HFFc6 (cell line): ENCODE data around the gene NLGN2. TPM values are rescaled to one million over a fixed set of nuclear protein-coding genes. Genes with fewer than 3 reads are reported as not detected.

Experiments
- DNase-seq: peaks from one replicate; pipeline ENCODE4 v3.0.0-alpha.2; 2018
- H3K27ac Mint-ChIP-seq: 2 replicates; pipeline ENCODE4 v1.8.0; 2020; ENCODE audit warnings: mild to moderate bottlenecking, mixed read lengths
- H3K27me3 Mint-ChIP-seq: 2 replicates; pipeline ENCODE4 v1.8.0; 2021; ENCODE audit warnings: mild to moderate bottlenecking, moderate library complexity, mixed read lengths; ENCODE audit not compliant: insufficient read depth
- H3K36me3 Mint-ChIP-seq: 2 replicates; pipeline ENCODE4 v1.8.0; 2021; ENCODE audit warnings: low read depth, mixed read lengths
- H3K4me1 Mint-ChIP-seq: 2 replicates; pipeline ENCODE4 v1.8.0; 2020; ENCODE audit warnings: low read depth, mixed read lengths
- H3K4me3 Mint-ChIP-seq: 2 replicates; pipeline ENCODE4 v1.8.0; 2020; ENCODE audit warnings: mild to moderate bottlenecking, moderate library complexity, mixed read lengths
- H3K9me3 Mint-ChIP-seq: 2 replicates; pipeline ENCODE4 v1.8.0; 2020; ENCODE audit warnings: mild to moderate bottlenecking, mixed read lengths
- total RNA-seq, 6 experiments: library from RNA; stranded (reverse); fragmentation: NEBNext Ultra II Directional; extraction: Animal tissue kit (Norgen Biotek cat#: 25700); gene quantifications; 2 replicates in 1 of 6; 3 replicates in 5 of 6; pipeline ENCODE4 v1.2.3, GENCODE V29; 2021
- TF ChIP-seq, protein P1 (sequence below): fragments of 200-600 bp; sonication (generic); IDR thresholded peaks from 2 replicates; pipeline ENCODE4 v1.5.0; 2021; ENCODE audit warnings: antibody characterized with exemption, mild to moderate bottlenecking

The NLGN2 gene
- total RNA-seq, 6 experiments from 2014 or later = 41.3 to 57.3 (median 46.2) TPM

- peak overlapping the region; percentile 68; the same call in 1 of the 2 replicates for H3K27ac Mint-ChIP-seq
- TF ChIP-seq, protein P1, sequence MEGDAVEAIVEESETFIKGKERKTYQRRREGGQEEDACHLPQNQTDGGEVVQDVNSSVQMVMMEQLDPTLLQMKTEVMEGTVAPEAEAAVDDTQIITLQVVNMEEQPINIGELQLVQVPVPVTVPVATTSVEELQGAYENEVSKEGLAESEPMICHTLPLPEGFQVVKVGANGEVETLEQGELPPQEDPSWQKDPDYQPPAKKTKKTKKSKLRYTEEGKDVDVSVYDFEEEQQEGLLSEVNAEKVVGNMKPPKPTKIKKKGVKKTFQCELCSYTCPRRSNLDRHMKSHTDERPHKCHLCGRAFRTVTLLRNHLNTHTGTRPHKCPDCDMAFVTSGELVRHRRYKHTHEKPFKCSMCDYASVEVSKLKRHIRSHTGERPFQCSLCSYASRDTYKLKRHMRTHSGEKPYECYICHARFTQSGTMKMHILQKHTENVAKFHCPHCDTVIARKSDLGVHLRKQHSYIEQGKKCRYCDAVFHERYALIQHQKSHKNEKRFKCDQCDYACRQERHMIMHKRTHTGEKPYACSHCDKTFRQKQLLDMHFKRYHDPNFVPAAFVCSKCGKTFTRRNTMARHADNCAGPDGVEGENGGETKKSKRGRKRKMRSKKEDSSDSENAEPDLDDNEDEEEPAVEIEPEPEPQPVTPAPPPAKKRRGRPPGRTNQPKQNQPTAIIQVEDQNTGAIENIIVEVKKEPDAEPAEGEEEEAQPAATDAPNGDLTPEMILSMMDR = no peak; the same call in 1 of the 2 replicates
- H3K36me3 Mint-ChIP-seq = peaks cover 9% of the 10 kb centered on the region; the same call in 1 of the 2 replicates
- peaks cover 2% of the 10 kb centered on the region; the same call in 1 of the 2 replicates for H3K27me3 Mint-ChIP-seq
- H3K4me3 Mint-ChIP-seq = peak overlapping the region; percentile 95
- no peaks in the 10 kb centered on the region for H3K9me3 Mint-ChIP-seq
- no peak for DNase-seq
- peaks cover 6% of the 10 kb centered on the region for H3K4me1 Mint-ChIP-seq
Measured at GRCh38 chr17:7393613-7394451, 13.8 kb upstream of the NLGN2 start.

- peaks cover 2% of the 10 kb centered on the region; the same call in 1 of the 2 replicates for H3K27me3 Mint-ChIP-seq
- TF ChIP-seq, protein P1 = peak; percentile 57
- peak within 1 kb of the TSS; percentile 85 for H3K27ac Mint-ChIP-seq
- DNase-seq = peak; percentile 85
- no peaks in the 10 kb centered on the region for H3K9me3 Mint-ChIP-seq
- H3K4me1 Mint-ChIP-seq = peaks cover 8% of the 10 kb centered on the region
- H3K4me3 Mint-ChIP-seq = peak within 1 kb of the TSS; percentile 95
- peaks cover 11% of the 10 kb centered on the region; the same call in 1 of the 2 replicates for H3K36me3 Mint-ChIP-seq
Measured at GRCh38 chr17:7394452-7395191, 13.0 kb upstream of the NLGN2 start, which contains the start of gene PLSCR3. Gene PLSCR3 (minus strand): TSS chr17:7394525. CDS start chr17:7394110, 415 bp downstream.

GRCh38 chr17:7396147-7396546, 11.5 kb upstream of the NLGN2 start:
- H3K27ac Mint-ChIP-seq = no peak overlapping the region
- H3K4me1 Mint-ChIP-seq = peaks cover 14% of the 10 kb centered on the region
- peaks cover 2% of the 10 kb centered on the region; the same call in 1 of the 2 replicates for H3K27me3 Mint-ChIP-seq
- TF ChIP-seq, protein P1 = no peak; the same call in 1 of the 2 replicates
- H3K4me3 Mint-ChIP-seq = no peak overlapping the region
- peaks cover 12% of the 10 kb centered on the region for H3K36me3 Mint-ChIP-seq
- DNase-seq = no peak
- no peaks in the 10 kb centered on the region for H3K9me3 Mint-ChIP-seq

DNA sequence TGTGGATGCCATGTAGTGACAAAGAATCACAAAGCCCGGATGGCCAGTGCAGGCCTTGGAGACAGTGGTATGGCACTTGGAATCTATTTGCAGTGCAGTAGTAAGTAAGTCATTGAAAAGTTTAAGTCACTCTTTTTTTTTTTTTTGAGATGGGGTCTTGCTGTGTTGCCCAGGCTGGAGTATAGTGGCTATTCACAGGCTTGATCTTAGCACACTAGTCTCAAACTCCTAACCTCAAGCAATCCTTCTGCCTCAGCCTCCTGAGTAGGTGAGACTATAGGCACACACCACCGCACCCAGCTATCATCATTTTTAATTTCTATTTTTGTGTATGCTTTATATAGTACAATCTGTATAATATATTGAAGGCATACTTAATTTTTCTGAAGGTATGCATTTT, 9.0 kb upstream of the NLGN2 start:
- H3K4me1 Mint-ChIP-seq = peaks cover 30% of the 10 kb centered on the region
- H3K4me3 Mint-ChIP-seq = no peak overlapping the region
- H3K36me3 Mint-ChIP-seq = peaks cover 14% of the 10 kb centered on the region
- H3K27me3 Mint-ChIP-seq = peaks cover 2% of the 10 kb centered on the region; the same call in 1 of the 2 replicates
- H3K27ac Mint-ChIP-seq = no peak overlapping the region
- no peak for DNase-seq
- TF ChIP-seq, protein P1 = no peak
- no peaks in the 10 kb centered on the region for H3K9me3 Mint-ChIP-seq

DNA sequence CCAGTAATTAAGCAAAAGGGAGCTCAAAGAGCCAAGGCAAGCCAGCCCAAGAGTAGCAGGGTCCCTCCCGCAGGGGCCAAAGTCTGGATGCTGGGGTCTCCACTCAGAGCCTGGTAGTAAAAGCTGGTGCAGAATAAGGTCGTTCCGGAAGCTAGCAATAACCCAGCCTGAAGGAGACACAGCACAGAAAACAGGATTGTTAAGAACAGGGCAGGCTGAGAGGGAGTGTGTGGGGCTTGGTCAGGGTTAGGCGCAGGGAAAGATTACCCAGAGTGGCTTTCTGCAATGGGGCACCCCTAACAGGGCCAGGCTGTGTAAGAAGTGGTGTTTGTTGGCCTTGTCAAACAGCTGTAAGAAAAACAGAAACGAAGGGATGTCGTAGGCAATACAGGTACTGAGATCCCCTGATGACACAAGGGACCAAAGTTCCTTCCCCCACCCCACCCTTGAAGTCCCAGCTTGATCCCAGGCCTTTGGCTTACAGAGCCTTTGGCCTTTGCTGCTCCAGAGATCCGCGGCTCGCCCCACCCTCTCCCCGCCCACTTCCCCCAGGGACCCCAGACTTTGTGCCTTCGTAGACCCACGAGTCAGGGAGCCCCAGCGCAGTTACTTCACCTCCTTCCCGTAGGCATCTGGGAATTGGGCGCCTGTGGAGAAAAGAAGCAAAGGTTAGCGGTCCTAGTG, 4.5 kb upstream of the NLGN2 start:
- peak overlapping the region; percentile 92 for H3K4me3 Mint-ChIP-seq
- TF ChIP-seq, protein P1 = no peak
- H3K4me1 Mint-ChIP-seq = peaks cover 33% of the 10 kb centered on the region
- DNase-seq = no peak
- H3K9me3 Mint-ChIP-seq = no peaks in the 10 kb centered on the region
- no peaks in the 10 kb centered on the region for H3K27me3 Mint-ChIP-seq
- peak overlapping the region; percentile 87 for H3K27ac Mint-ChIP-seq
- peaks cover 14% of the 10 kb centered on the region for H3K36me3 Mint-ChIP-seq
